Measurements from ENCODE around the gene INO80B. TPM values are rescaled to one million over a fixed set of nuclear protein-coding genes. Genes with fewer than 3 reads are reported as not detected.

INO80B gene
- total and polyA plus RNA-seq, 9 of the 15 experiments (the other 6 are each of a cell fraction or from before 2014, with no cell fraction given) = 0.41 to 22.6 (median 9.0) TPM

DNA sequence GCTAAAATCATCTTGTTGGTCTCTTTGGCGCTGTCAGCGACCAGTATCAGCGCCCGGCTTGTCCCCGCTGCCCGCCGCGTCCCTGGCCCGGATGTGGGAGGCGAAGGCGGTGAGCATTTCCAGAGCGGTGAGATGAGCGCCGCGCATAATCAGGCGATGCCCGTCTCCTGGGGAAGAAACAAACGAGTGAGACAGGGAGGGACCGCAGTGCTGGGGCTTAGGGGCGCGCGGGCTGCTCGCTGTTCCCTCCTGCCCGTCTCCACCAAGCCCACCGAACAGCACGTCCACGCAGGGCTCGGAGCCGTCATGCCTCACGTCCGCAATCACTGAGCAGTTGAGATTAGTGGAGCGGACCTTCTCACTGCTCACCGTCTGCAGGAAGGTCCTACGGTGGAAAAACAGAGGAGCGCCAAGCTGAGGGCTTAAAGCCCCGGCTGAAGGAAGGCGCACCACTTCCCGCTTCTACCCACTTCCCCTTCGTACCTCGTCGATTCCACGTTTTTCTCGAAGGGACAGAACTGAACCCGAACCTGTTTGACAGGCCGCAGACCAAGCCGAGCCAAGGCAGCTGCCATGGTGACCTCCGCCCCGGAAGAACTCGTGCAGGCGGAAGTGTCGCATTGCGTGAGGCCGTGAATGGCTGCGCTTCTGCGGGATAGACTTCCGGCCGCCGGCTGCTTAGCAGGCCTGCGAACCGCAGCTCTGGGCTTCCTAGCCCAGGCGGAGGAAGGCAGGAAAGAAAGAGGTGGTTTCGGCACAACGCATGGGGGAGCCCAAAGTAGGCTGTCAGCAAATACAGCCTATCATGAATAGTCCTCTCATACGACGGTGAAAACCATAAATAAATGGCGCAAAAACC lies 17.4 kb downstream of the INO80B start, which contains the start of gene MRPL53 (continued):
- TF ChIP-seq, protein P1, sequence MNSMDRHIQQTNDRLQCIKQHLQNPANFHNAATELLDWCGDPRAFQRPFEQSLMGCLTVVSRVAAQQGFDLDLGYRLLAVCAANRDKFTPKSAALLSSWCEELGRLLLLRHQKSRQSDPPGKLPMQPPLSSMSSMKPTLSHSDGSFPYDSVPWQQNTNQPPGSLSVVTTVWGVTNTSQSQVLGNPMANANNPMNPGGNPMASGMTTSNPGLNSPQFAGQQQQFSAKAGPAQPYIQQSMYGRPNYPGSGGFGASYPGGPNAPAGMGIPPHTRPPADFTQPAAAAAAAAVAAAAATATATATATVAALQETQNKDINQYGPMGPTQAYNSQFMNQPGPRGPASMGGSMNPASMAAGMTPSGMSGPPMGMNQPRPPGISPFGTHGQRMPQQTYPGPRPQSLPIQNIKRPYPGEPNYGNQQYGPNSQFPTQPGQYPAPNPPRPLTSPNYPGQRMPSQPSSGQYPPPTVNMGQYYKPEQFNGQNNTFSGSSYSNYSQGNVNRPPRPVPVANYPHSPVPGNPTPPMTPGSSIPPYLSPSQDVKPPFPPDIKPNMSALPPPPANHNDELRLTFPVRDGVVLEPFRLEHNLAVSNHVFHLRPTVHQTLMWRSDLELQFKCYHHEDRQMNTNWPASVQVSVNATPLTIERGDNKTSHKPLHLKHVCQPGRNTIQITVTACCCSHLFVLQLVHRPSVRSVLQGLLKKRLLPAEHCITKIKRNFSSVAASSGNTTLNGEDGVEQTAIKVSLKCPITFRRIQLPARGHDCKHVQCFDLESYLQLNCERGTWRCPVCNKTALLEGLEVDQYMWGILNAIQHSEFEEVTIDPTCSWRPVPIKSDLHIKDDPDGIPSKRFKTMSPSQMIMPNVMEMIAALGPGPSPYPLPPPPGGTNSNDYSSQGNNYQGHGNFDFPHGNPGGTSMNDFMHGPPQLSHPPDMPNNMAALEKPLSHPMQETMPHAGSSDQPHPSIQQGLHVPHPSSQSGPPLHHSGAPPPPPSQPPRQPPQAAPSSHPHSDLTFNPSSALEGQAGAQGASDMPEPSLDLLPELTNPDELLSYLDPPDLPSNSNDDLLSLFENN (IDR thresholded peaks at IDR 0.05; ENCODE audit: low read depth in 2 of 2, low read length in 2 of 2) = peak in 1 of 2 experiments; percentile 61; a peak in 1 of 4 replicates
- TF ChIP-seq, protein P2, sequence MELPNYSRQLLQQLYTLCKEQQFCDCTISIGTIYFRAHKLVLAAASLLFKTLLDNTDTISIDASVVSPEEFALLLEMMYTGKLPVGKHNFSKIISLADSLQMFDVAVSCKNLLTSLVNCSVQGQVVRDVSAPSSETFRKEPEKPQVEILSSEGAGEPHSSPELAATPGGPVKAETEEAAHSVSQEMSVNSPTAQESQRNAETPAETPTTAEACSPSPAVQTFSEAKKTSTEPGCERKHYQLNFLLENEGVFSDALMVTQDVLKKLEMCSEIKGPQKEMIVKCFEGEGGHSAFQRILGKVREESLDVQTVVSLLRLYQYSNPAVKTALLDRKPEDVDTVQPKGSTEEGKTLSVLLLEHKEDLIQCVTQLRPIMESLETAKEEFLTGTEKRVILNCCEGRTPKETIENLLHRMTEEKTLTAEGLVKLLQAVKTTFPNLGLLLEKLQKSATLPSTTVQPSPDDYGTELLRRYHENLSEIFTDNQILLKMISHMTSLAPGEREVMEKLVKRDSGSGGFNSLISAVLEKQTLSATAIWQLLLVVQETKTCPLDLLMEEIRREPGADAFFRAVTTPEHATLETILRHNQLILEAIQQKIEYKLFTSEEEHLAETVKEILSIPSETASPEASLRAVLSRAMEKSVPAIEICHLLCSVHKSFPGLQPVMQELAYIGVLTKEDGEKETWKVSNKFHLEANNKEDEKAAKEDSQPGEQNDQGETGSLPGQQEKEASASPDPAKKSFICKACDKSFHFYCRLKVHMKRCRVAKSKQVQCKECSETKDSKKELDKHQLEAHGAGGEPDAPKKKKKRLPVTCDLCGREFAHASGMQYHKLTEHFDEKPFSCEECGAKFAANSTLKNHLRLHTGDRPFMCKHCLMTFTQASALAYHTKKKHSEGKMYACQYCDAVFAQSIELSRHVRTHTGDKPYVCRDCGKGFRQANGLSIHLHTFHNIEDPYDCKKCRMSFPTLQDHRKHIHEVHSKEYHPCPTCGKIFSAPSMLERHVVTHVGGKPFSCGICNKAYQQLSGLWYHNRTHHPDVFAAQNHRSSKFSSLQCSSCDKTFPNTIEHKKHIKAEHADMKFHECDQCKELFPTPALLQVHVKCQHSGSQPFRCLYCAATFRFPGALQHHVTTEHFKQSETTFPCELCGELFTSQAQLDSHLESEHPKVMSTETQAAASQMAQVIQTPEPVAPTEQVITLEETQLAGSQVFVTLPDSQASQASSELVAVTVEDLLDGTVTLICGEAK (IDR thresholded peaks at IDR 0.05) = peak; percentile 99
- TF ChIP-seq, protein P2 (CRISPR knock-in tag; IDR thresholded peaks at IDR 0.05) = no peak
- TF ChIP-seq ZNF668 (CRISPR knock-in tag; IDR thresholded peaks at IDR 0.05) = no peak
- no peak for TF ChIP-seq ATF2 (CRISPR knock-in tag; IDR thresholded peaks at IDR 0.05)

All from K562 (cell line).